Measurements from ENCODE around the gene CCDC197.

DNA sequence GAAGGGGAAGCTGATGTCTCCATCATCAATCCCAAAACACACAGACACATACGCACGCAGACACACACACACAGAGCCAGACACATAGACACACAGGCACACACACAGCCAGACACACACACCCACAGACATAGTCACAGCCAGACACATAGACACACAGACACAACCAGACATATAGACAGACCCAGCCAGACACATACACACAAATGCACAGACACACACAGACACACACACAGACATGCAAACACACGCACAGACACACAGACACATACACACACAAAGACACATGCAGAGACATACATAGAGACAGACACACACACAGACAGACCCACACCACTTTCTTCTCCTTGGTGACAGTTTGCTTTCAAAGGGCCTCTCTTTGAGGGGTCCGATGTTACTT is 6.3 kb downstream of the CCDC197 start:
- TF ChIP-seq GATA2 (IDR thresholded peaks at IDR 0.05; ENCODE audit: low read depth, low read length) (no peak), GATA3 (IDR thresholded peaks at IDR 0.05; ENCODE audit: low read depth, low read length) (no peak)
